OCI-LY1 (cell line): Measurements from ENCODE around the gene CACNA2D3.

ENCODE experiments used
- H2AFZ ChIP-seq: fragments of 200-600 bp; sonication (generic), shearing (Covaris generic); 2 replicates; pipeline ENCODE4 v1.6.0; 2014; ENCODE audit warnings: antibody characterized with exemption, mild to moderate bottlenecking, low read length
- H3F3A ChIP-seq: fragments of 200-600 bp; sonication (generic), shearing (Covaris generic); 2 replicates; pipeline ENCODE4 v1.6.0; 2014; ENCODE audit warnings: mild to moderate bottlenecking, antibody characterized with exemption, low read length, moderate library complexity; ENCODE audit not compliant: insufficient read depth
- H3K27ac ChIP-seq: fragments of 200-600 bp; sonication (generic); 2 replicates; pipeline ENCODE4 v1.5.1; 2014; ENCODE audit warnings: low read length, mixed run types, mild to moderate bottlenecking, low read depth; ENCODE audit not compliant: poor library complexity, severe bottlenecking
- H3K27me3 ChIP-seq: fragments of 200-600 bp; sonication (generic); 2 replicates; pipeline ENCODE4 v1.6.0; 2014; ENCODE audit warnings: antibody characterized with exemption, mild to moderate bottlenecking, low read length, moderate library complexity; ENCODE audit not compliant: insufficient read depth
- H3K36me3 ChIP-seq: fragments of 200-600 bp; sonication (generic); 2 replicates; pipeline ENCODE4 v1.6.1; 2014; ENCODE audit warnings: mild to moderate bottlenecking, antibody characterized with exemption, low read length, moderate library complexity, mixed read lengths; ENCODE audit not compliant: insufficient read depth
- H3K4me1 ChIP-seq: fragments of 200-600 bp; sonication (generic); 2 replicates; pipeline ENCODE4 v1.5.1; 2014; ENCODE audit warnings: mild to moderate bottlenecking, low read length, moderate library complexity; ENCODE audit not compliant: insufficient read depth, severe bottlenecking
- H3K4me2 ChIP-seq: fragments of 200-600 bp; sonication (generic), shearing (Covaris generic); 2 replicates; pipeline ENCODE4 v1.6.1; 2014; ENCODE audit warnings: low read length
- H3K4me3 ChIP-seq: fragments of 200-600 bp; sonication (generic); 2 replicates; pipeline ENCODE4 v1.5.1; 2014; ENCODE audit warnings: low read length, low read depth, mild to moderate bottlenecking, mixed read lengths; ENCODE audit not compliant: poor library complexity, severe bottlenecking
- H3K79me2 ChIP-seq: fragments of 200-600 bp; shearing (Covaris generic); 2 replicates; pipeline ENCODE4 v1.6.1; 2016; ENCODE audit warnings: mixed run types, low read length, mixed read lengths; ENCODE audit not compliant: insufficient read depth
- H3K9ac ChIP-seq: fragments of 200-600 bp; sonication (generic), shearing (Covaris generic); 2 replicates; pipeline ENCODE4 v1.6.1; 2014; ENCODE audit warnings: mild to moderate bottlenecking, low read length, mixed read lengths
- H3K9me2 ChIP-seq: fragments of 200-600 bp; sonication (generic), shearing (Covaris generic); 2 replicates; pipeline ENCODE4 v1.6.1; 2014; ENCODE audit warnings: low read depth, mild to moderate bottlenecking, low read length, mixed read lengths
- H3K9me3 ChIP-seq: fragments of 200-600 bp; shearing (Covaris generic); 2 replicates; pipeline ENCODE4 v1.6.1; 2014; ENCODE audit warnings: low read length, mixed read lengths
- H4K20me1 ChIP-seq: fragments of 200-600 bp; sonication (generic), shearing (Covaris generic); 2 replicates; pipeline ENCODE4 v1.6.0; 2016; ENCODE audit warnings: mild to moderate bottlenecking, low read length; ENCODE audit not compliant: insufficient read depth
- EZH2 ChIP-seq: fragments of 200-600 bp; sonication (generic), shearing (Covaris generic); IDR thresholded peaks from 2 replicates; pipeline ENCODE4 v1.8.0; 2017; ENCODE audit warnings: borderline replicate concordance, mixed run types, mild to moderate bottlenecking, antibody characterized with exemption, low read length, moderate library complexity, mixed read lengths
- TF ChIP-seq, protein P1 (sequence below): fragments of 200-600 bp; sonication (generic), shearing (Covaris generic); IDR thresholded peaks from 2 replicates; pipeline ENCODE4 v1.5.1; 2017; ENCODE audit warnings: mild to moderate bottlenecking, antibody characterized with exemption, low read length, moderate library complexity, mixed read lengths

Gene CACNA2D3

DNA sequence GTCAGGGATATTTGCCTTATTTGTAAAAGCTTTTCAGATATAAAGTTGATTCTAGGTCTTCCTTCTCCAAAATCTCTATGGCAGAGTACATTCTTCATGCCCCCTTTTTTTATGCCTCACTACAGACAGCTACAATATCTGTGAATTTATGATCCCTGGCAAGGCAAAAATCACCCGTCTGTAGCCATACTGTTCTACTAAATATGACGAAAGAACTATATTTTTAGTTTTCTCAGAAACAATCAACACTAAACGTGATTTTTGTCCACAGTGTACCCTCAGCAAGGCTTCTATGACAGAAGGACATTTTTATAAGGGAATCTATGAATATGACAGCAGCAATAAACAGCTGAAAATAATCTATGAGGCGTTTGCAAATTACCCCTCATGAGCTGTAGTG is 792.8 kb downstream of the CACNA2D3 start:
- H3K4me1 ChIP-seq, result no peaks in the 10 kb centered on the region
- no peak for TF ChIP-seq EZH2
- TF ChIP-seq, protein P1, sequence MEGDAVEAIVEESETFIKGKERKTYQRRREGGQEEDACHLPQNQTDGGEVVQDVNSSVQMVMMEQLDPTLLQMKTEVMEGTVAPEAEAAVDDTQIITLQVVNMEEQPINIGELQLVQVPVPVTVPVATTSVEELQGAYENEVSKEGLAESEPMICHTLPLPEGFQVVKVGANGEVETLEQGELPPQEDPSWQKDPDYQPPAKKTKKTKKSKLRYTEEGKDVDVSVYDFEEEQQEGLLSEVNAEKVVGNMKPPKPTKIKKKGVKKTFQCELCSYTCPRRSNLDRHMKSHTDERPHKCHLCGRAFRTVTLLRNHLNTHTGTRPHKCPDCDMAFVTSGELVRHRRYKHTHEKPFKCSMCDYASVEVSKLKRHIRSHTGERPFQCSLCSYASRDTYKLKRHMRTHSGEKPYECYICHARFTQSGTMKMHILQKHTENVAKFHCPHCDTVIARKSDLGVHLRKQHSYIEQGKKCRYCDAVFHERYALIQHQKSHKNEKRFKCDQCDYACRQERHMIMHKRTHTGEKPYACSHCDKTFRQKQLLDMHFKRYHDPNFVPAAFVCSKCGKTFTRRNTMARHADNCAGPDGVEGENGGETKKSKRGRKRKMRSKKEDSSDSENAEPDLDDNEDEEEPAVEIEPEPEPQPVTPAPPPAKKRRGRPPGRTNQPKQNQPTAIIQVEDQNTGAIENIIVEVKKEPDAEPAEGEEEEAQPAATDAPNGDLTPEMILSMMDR, result no peak

DNA sequence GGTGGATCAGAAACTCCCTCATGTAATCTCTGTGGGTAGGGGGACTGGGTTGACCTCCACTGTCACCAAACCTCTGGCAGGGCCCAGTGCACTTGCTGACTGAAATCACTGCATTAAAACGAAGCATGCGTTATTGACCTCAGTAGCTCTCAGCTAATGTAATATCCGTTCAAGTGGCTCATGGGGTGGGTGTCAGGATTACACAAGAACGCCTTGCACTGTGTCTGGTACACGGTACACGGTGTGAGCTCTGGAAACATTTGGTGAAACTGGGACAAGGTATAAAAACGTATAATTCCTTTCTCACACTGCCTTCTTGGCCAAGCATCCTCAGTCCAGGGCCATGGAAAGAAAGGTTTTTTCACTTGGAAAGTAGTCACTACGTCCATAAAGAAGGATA is 793.6 kb downstream of the CACNA2D3 start:
- Histone ChIP-seq H3K4me1 (no peaks in the 10 kb centered on the region), H3F3A (no peaks in the 10 kb centered on the region), H3K9ac (no peak overlapping the region), H3K27me3 (no peaks in the 10 kb centered on the region), H4K20me1 (no peaks in the 10 kb centered on the region), H3K27ac (no peak overlapping the region), H3K4me2 (no peak overlapping the region), H2AFZ (no peak overlapping the region), H3K36me3 (no peaks in the 10 kb centered on the region), H3K4me3 (no peak overlapping the region), H3K9me3 (no peaks in the 10 kb centered on the region), H3K9me2 (no peaks in the 10 kb centered on the region), H3K79me2 (no peaks in the 10 kb centered on the region)
- TF ChIP-seq, protein P1, result no peak
- TF ChIP-seq EZH2, result no peak

More for the DNA sequence above, 792.8 kb downstream of the CACNA2D3 start:
- no peaks in the 10 kb centered on the region for H4K20me1 ChIP-seq
- no peak overlapping the region for H3K27ac ChIP-seq
- H3K9me2 ChIP-seq, result no peaks in the 10 kb centered on the region
- H3F3A ChIP-seq, result no peaks in the 10 kb centered on the region
- H3K27me3 ChIP-seq, result no peaks in the 10 kb centered on the region
- no peak overlapping the region for H3K4me2 ChIP-seq
- H3K9ac ChIP-seq, result no peak overlapping the region
- no peak overlapping the region for H2AFZ ChIP-seq
- H3K36me3 ChIP-seq, result no peaks in the 10 kb centered on the region
- no peaks in the 10 kb centered on the region for H3K9me3 ChIP-seq
- no peak overlapping the region for H3K4me3 ChIP-seq
- no peaks in the 10 kb centered on the region for H3K79me2 ChIP-seq

DNA sequence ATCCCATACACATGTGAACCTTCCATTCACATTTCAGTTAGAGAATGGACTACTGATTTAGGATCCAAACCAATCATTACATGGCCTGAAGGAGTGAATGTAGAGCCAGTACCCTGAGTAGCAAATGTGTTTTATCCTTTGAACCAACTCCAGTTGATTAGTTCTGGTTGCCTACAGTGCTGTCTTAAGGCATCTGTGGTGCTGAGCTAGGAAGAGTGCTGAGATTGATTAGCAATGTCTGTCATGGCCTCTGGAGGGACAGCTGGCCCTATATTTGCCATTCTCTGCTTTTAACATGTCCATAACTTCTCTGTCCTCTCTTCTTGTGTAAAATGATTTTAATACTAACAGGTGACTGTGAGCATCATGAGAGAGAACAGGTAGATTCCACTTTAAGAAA is 794.4 kb downstream of the CACNA2D3 start:
- TF ChIP-seq, protein P1, result no peak
- no peak for TF ChIP-seq EZH2
- no peaks in the 10 kb centered on the region for H3K79me2 ChIP-seq
- no peaks in the 10 kb centered on the region for H4K20me1 ChIP-seq
- H3K4me2 ChIP-seq, result no peak overlapping the region
- no peaks in the 10 kb centered on the region for H3K27me3 ChIP-seq
- H3F3A ChIP-seq, result no peaks in the 10 kb centered on the region
- no peak overlapping the region for H3K27ac ChIP-seq
- no peaks in the 10 kb centered on the region for H3K36me3 ChIP-seq
- no peak overlapping the region for H3K4me3 ChIP-seq
- no peak overlapping the region for H3K9ac ChIP-seq
- no peaks in the 10 kb centered on the region for H3K9me2 ChIP-seq
- H3K9me3 ChIP-seq, result no peaks in the 10 kb centered on the region
- H2AFZ ChIP-seq, result no peak overlapping the region
- H3K4me1 ChIP-seq, result no peaks in the 10 kb centered on the region
